DMS79 (cell line): Measurements from ENCODE around the gene CCDC12.

Experiments used
- DNase-seq: peaks from one replicate; lab custom pipeline; 2025; lab: John Stamatoyannopoulos, UW

CCDC12 gene

DNA sequence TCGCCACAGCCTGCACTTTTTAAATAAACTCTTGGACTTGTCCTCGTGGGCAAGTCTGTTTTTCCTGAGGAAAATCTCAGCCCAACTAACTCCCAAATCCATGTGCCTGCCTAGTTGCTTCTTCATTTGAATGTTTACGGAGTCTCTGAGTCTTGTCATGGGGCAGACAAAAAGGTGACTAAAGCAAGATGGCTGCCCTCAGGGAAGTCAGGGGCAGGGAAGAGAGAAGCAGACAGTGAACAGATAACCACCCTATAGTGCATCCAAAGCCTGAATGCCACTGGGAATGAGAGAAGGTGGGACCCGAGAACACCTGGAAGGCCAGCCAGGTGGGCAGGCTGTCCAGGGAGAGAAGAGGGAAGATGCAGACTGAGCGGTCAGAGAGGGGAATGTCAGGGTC lies 21.4 kb downstream of the CCDC12 start:
- no peak for DNase-seq

DNA sequence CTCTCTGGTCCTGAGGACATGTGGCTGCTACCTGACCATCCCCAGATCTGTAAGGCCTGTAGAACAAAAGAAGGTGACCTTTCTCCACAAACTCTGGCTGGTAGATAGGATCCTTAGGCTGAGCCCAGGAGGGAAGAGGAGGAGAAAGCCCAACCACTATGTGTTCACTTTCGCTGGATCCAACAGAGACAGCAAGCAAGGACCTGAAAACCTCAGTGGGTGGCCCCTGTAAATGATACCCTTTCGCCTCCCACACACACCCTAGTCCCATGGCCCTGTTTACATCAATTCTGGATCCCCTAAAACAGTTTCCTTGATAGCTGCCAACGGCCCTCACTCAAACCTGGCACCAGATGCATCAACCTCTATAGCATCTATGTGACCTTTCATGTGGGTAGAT lies 22.4 kb downstream of the CCDC12 start:
- DNase-seq, result no peak

DNA sequence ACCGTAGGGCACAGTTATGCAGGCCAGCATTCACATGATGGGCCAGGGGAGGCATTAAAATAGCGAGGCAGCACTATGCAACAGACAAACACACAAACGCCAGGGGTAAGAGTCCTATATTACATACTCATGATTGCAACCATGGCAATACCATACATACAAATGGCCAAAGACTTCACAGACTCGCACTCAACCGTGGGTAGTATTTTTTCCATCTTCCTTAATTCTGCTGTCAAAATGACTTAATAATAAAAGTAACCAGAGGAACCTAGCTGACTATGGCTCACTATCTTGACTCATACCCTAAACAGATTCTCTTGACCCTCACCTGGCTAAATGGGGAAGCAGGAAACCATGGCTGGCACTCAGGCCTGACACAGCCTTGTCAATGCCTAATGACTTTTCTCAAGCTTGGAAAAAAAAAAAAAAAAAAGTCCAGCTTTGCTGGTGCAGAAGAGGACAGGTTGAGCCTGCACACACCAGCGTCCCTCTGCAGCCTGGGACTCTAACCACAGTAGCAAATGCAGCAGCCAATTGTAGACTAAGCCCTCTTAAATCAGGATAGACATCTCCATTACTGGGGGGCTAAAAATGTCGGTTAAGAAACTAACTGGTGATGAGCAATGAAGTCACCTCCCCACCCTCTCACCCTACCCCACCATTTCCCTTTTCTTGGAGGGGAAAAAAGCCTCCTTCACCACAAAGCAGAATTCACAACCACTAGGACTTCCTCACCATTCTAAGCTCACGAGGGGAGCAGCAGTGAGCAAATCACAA lies 23.1 kb downstream of the CCDC12 start:
- no peak for DNase-seq

DNA sequence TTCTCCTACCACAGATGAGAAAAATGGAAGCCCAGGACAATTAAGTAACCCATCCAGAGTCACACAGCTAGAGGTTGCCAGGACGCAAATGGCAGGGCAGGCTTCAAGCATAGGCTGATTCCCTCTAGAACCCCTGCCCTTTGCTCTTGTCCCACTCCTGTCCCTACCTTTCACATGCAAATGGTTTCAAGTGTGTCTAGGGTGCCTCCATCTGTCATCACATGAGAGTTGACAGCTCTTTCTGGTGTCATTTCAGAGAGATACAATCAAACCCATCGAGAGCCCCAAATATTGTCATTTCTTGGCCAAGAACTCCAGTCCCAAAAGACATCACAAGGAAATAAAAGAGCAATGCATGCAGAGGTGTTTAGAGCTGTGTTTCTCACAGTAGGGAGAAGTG lies 23.7 kb downstream of the CCDC12 start:
- DNase-seq, result no peak

DNA sequence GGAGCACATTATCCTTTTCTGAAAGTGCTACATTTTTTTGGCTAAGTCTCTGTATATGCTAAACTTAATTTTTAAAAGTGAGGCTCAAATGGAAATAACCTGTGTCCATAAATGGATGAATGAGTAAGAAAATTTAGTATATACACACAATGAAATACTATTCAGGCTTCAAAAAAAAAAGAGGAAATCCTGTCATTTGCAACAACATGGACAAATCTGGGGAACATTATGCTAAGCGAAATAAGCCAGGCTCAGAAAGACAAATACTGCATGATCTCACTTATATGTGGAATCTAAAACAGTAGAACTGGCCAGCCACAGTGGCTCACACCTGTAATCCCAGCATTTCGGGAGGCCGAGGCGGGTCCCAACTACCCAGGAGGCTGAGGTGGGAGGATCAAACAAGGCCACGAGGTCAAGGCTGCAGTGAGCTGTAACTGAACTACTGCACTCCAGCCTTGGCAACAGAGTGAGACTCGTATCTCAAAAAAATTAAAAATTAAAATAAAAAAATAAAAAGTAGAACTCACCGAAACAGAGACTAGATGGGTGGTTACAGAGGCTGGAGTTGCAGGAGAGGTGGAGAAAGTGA lies 25.8 kb downstream of the CCDC12 start:
- no peak for DNase-seq

DNA sequence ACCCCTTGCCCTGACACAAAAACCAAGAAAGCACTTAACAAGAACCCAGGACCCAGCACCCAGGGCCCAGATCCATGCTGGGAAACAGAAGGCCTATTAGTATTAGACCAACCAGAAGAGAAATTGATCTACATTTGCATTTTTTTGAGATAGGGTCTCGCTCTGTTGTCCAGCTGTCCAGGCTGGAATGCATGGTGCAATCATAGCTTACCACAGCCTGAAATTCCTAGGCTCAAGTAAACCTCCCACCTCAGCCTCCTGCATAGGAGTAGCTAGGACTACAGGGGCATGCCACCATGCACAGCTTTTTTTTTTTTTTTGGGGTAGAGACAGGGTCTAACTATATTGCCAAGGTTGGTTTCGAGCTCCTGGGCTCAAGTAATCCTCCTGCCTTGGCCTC lies 26.4 kb downstream of the CCDC12 start:
- no peak for DNase-seq

DNA sequence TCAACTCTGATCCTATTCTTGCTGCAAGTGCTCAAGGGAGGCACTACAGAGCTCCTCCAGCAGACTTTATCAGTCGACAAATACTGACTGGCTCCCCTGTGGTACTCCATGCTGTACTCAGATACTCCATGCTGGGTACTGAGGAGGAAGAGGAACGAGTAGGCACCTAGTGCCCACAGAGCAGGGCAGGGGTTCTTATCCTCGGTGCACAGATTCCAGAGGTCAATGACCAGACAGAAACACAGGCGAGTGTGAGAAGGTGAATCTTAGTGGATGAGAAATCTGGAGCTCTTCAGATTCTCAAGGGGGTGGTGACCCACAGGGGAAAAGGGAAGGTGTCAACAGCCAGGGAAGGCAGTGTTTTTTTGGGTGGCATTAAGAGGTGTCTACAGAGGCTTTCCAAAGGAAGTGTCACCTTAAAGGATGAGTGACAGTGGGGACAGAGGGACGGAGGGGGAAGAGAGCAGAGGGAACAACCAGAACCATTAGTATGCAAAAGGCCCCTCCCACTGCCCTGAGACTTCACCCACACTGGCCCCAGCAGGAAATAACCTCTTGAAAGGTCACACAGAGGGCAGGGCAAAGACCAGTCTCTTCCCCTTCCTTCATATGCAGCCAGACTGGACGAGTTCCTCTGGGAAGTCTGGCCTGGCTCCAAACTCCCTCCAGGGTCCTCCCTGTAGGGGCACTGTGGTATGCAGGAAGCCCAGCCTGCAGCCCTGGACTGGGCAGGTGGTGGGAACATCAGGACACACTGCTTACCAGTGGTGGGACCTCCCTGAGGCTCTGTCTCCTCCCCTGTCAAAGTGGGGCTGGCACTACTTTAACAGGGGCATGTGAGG lies 27.5 kb downstream of the CCDC12 start:
- DNase-seq, result no peak

DNA sequence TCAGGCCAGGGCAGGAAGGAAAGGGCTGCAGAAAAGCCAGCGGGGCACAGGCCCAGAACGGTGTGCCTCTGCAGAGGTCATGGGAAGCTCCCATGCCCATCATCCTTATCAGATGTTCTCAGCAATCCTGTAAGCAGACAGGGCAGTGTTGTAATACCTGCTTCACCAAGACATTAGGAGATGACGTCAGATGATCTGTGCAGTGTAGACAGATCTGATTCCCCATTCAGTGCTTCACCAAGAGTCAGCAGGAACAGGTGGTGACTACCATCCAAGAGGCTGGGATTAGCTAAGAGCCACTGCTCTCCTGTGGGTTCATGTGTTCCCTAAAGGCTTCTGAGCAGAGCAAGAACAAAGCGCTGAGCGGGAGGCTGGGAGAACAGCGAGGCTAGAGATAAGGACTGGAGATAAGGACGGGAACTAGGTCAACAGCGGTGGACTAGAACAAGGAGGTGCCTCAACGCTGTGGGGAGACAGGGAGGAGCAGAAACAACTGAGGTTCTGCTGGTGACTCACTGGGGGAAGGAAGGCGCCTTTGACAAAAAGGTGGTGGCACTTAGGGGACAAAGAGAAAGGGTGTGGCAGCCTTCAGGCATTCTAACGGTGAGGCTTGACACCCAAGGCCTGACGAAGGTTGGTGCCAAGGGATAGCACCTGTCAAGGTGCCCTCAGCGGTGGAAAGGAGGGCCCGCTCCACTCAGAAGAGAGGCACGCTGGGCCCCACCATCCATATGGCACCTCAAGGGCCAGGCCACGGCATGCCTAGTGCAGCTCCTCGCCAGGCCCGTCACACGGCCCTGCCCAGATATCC lies 28.4 kb downstream of the CCDC12 start:
- DNase-seq, result no peak

DNA sequence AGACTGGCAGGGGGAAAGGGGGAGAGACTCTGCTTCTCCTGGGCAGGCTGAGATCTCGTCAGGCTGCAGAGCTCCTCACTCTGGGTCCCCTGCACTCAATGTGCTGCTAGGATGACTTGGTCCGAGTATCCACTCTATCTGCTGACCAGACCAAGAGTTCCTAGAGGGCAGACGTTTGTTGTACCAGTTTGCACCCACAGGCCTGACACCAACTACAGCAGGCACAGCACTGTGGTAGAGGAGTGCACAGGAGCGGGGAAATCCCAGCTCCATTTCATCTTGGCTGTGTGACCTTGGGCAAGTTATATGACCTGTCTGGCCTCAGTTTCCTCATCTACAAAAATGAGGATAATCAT lies 29.0 kb downstream of the CCDC12 start:
- no peak for DNase-seq

DNA sequence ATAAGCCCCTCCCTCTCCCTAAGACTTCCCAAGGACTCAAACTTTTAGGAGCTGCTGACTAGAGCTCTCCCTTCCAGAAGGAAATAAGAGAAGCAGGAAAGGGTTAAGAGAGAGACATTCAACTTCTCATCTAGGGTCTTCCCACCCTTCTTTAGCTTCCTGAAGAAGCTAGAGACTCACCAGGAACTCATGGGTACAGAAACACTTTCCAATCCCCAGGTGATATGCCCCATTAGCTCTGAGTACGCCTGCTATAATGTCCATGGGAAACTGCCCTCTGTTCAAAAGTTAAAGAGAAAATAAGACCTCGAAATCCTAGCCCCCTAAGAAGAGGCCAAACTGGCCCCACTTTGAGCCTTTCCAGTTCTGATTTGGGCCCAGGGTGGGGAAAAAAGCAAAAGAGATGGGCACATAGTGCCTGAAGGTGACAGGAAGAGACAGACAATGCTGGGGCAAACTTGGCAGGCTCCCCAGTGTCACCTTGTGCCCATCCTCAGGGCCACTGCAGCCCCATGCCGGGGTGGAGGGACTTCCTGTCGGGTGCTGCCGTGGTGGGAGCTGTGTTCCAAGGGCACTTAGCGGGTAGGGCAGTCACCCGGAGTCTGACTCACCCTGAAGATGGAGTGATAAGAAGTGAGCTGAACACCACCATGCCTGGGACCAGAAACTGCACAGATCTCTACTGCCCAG lies 29.5 kb downstream of the CCDC12 start:
- DNase-seq, result no peak

DNA sequence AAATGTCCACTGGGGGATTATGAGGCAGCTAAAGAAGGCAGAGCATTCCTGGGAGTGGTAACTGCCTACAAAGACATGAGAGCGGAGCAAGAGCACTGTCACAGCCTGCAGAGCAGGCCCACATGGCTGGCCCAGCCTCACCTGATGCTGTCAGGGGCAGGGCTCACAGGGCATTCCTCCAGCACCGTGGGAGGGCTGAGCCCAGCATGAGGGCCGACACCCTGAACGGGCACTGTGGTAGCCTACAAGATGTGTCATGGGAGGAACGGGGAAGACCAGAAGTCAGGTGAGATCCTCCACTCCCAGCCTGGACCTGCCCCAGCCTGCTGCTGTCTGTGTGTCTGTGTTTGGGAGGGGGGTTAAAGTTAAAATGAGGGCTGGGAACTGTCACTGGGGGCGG lies 30.1 kb downstream of the CCDC12 start:
- no peak for DNase-seq

DNA sequence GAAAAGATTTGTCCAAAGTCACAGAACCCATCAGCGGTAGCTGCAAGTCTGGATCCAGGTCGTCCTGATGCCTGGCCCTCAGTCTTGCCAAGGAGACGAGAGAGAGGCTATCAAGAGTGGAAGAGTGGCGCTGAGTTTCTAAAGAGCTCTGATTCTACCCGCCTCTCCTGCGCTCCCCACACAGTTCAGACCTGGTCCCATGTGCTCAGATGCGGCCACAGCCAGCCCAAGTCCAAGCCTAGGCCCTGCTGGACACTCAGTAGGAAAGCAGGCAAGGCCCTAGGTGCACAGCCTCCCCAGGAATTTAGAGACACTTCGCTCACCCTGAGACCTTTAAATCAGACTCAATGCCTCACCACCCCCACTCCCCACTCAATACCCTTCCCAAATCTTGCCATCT lies 32.4 kb downstream of the CCDC12 start:
- DNase-seq, result no peak

DNA sequence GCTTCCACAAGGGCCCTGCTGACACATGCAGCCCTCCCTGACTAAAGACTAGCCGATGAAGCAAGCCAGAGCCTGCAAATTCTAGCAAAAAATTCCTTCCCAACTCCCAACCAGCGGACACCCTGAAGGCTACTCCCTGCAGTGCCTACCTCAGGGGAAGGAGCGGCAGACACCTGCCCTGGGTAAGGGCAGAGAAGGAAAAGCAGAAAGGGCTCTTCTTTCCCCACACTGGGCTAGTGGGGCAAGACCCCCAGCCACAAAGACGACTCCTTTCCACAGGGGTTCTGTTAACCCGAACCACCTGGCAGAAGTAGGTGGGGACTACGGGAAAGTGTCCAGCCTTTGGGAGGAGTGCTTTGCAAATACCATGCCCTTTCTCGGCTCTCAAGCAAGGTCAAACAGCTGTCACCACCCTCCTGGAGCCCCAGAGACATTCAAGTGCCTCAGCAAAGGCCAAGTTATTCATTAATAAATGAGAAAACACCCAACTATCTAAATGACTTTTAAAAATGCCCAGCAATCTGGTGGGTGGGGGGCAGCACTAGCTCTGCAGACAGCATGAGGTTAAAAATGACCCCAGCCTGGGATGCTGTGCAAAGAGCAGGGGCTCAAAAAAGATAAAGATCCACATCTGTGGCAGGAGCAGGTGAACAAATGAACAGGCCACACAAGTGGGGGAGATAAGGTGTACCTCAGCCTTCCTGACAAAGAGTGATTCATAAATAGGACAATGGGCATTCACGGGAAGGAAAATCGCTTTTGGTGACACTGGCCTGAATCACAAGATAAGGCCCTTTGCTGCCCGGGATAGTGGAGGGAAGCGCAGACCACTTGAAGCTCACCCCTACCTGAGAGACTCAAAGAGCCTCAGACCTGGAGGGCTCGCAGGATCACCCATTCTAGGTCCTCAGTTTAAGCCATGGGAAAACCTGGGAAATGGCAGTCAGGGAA lies 33.0 kb downstream of the CCDC12 start:
- DNase-seq, result no peak

DNA sequence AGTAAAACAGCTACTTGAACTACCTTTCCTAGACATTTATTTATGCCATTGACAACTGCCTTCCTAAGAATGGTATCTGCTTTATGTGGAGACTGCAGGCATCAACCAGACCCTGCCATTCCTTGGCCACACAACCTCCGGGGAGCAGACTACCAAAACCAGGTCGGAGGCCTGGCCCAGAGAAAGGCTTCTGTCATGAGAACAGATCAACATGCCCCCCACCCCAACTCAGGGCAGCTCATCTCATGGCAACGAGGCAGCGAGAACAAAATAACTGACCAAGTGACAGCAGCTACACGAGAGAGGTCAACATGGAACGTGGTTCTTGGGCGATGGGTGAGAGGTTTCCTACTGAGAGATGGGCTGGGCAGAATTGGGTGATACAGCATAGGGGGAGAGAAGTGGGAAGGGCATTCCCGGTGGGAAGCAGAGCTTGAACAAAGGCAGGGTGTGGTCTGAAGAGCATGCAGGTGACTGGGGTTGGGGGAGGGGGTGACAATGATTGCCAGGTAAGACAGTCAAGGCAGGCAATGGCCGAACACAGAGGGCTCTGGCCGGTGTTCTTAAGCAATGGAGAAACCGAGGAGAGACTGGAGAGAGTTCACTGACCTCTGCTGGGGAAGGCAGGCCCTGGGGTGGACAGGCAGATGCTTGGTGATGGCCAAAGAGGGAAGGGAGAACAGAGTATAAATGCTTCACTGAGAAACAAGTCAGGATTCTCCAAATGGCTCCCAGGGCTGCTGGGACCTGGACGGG lies 33.9 kb downstream of the CCDC12 start:
- no peak for DNase-seq

DNA sequence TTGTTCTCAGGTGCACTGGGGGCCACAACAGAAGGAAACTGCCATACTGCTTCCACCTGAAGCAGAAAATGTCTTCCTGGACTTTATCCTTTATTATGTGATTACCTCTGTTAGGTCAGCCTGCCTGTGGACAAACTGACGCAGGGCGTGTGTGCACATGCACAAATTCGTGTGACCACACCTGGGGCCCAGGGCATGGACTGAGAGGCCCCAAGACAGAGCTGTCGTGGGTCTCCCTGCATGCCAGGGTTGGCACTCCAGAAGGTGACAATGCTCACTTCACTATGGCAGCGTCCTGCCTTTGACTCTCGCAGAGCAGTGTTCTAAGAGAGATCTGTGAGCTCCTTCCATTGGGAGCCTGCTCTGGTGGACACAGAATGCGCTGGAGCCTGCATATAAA lies 34.5 kb downstream of the CCDC12 start:
- no peak for DNase-seq

DNA sequence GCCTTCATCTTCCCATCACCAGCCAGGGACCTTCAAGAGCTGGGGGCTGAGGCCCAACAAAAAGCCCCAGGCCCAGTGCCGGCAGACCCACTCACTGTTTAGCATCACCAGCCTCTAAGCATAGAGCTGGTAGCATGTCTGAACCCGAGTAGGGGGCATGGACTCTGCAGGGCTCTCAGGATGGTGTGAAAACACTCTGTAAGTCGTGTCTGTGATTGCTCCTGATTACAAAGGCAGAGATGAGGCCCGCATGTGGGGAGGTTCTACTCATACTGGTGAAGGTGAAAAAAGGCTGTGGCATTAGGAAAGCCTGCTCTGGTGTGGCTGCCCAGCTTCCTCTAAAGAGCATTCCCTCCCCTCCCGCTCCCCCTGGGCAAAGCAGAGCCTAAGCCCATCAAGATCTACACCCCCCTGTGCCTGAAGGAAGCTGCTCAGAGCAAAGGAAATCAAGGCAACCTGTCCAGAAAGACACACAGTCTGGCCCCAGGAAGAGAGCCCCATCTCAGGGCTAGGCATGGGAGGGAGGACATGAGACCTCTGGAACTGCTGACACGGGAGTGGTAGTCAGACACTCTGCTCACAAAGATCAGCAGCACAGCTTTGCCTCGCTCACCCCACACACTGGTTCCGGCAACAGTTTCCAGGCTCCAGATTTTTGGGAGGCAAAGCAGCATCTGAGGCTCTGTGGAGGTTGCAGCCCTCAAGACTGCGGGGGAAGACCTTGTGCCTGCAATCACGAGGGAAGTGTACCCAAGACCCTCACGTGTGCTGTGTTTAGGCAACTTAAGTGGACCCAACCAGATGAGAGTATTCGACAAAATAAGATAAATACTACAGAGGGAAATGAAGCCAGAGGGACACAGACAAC lies 36.7 kb downstream of the CCDC12 start:
- DNase-seq, result no peak

DNA sequence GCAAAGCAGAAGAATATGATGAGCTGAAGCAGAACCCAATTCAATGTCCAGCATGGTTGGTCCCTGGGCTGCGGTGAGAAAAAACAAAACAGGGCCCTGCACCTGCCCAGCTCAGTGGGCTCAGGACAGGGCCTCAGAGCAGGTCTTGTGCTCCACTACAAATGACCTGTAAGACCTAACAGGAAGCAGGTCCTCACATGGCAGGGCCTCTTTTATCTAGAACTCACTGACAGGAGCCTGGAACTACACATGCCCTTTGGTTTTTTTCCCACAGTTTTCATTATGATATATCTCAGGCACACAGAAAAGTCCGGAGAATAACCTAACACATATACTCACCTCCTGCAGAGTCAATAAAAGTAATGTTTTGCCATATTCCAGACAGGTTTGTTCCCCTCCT lies 38.4 kb downstream of the CCDC12 start:
- DNase-seq, result no peak

DNA sequence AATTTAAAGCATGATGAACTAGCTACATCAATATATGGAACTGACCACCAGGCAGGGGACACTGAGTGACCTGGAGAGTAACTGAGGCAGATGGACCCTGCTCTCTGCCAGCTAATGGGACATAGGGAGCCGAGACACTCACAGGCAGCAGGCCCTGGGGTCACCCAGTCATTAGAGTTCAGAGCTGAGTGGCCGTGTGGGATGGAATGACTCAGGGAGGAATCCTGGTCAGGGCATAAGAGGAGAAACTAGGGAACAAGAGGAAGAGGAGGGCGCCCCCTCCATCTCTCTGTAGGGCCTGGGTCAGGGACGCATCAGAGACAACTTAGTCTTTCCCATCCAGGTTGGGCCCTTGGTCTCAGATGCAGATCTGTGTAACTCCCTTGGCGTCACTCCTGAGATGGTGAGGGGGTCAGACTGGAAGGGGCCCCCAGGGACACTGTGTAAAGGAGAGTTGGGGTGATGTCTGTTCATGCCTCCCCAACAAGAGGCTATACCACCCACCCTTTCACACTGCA lies 39.8 kb downstream of the CCDC12 start:
- no peak for DNase-seq
